Measurements from ENCODE around the gene ADGRV1. TPM values are rescaled to one million over a fixed set of nuclear protein-coding genes. Genes with fewer than 3 reads are reported as not detected.
A peak's percentile ranks its signal among the peaks of the same experiment; 100 is the strongest.

The ADGRV1 gene
- total and polyA plus RNA-seq, 8 donors: 0.75 to 10.3 (median 4.0) TPM

- H3K9me3 ChIP-seq: peaks cover 0 to 10% (median 6%) of the 10 kb centered on the region in 4 donors
- no peak for TF ChIP-seq EP300 (IDR thresholded peaks at IDR 0.05)
- TF ChIP-seq POLR2AphosphoS5 (IDR thresholded peaks at IDR 0.05): no peak
- TF ChIP-seq, protein P1, sequence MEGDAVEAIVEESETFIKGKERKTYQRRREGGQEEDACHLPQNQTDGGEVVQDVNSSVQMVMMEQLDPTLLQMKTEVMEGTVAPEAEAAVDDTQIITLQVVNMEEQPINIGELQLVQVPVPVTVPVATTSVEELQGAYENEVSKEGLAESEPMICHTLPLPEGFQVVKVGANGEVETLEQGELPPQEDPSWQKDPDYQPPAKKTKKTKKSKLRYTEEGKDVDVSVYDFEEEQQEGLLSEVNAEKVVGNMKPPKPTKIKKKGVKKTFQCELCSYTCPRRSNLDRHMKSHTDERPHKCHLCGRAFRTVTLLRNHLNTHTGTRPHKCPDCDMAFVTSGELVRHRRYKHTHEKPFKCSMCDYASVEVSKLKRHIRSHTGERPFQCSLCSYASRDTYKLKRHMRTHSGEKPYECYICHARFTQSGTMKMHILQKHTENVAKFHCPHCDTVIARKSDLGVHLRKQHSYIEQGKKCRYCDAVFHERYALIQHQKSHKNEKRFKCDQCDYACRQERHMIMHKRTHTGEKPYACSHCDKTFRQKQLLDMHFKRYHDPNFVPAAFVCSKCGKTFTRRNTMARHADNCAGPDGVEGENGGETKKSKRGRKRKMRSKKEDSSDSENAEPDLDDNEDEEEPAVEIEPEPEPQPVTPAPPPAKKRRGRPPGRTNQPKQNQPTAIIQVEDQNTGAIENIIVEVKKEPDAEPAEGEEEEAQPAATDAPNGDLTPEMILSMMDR (IDR thresholded peaks at IDR 0.05): no peak
- TF ChIP-seq POLR2A (IDR thresholded peaks at IDR 0.05): no peak
- no peaks in the 10 kb centered on the region for H3K4me1 ChIP-seq
- H3K27ac ChIP-seq: no peak overlapping the region
- 82 to 97% (median 89%) methylated on average over 1 of the region's 1 CpG for WGBS, 5 donors
- no peak overlapping the region for H3K4me3 ChIP-seq
- H3K36me3 ChIP-seq: no peaks in the 10 kb centered on the region
- H3K27me3 ChIP-seq: no peaks in the 10 kb centered on the region
- no peak for DNase-seq
- intact Hi-C loops (cut with DNase I; ENCODE audit: low total_unique reads): no loop called here
These were observed 442.1 kb downstream of the ADGRV1 start for GRCh38 chr5:91000743-91001142.

- Histone ChIP-seq H3K27ac (no peak overlapping the region), H3K4me1 (peaks cover 0 to 4% (median 0%) of the 10 kb centered on the region in 4 donors), H3K9me3 (no peaks in the 10 kb centered on the region), H3K27me3 (no peaks in the 10 kb centered on the region), H3K4me3 (no peak overlapping the region), H3K36me3 (no peaks in the 10 kb centered on the region)
- 88 to 98% (median 95%) methylated on average over 2 of the region's 2 CpGs for WGBS, 5 donors
- intact Hi-C loops (cut with DNase I; ENCODE audit: low total_unique reads): no loop called here
- DNase-seq: no peak
- TF ChIP-seq EP300 (IDR thresholded peaks at IDR 0.05): no peak
- TF ChIP-seq, protein P1 (IDR thresholded peaks at IDR 0.05): no peak
- TF ChIP-seq POLR2AphosphoS5 (IDR thresholded peaks at IDR 0.05): no peak
- no peak for TF ChIP-seq POLR2A (IDR thresholded peaks at IDR 0.05)
These were observed 448.1 kb downstream of the ADGRV1 start for GRCh38 chr5:91006713-91007112.

GRCh38 chr5:91007251-91007650 is 448.7 kb downstream of the ADGRV1 start:
- Histone ChIP-seq H3K4me1 (peaks cover 0 to 4% (median 0%) of the 10 kb centered on the region in 4 donors), H3K27me3 (no peaks in the 10 kb centered on the region), H3K9me3 (no peaks in the 10 kb centered on the region), H3K36me3 (no peaks in the 10 kb centered on the region), H3K4me3 (no peak overlapping the region), H3K27ac (no peak overlapping the region)
- no peak for TF ChIP-seq POLR2AphosphoS5 (IDR thresholded peaks at IDR 0.05)
- TF ChIP-seq, protein P1 (IDR thresholded peaks at IDR 0.05): no peak
- no peak for TF ChIP-seq EP300 (IDR thresholded peaks at IDR 0.05)
- no peak for TF ChIP-seq POLR2A (IDR thresholded peaks at IDR 0.05)
- no peak for DNase-seq
- WGBS, 5 donors: 90 to 98% (median 97%) methylated on average over 1 of the region's 1 CpG
- intact Hi-C loops (cut with DNase I; ENCODE audit: low total_unique reads): no loop called here

- 46 to 64% (median 55%) methylated on average over 6 of the region's 6 CpGs for WGBS, 5 donors
- Histone ChIP-seq H3K9me3 (no peaks in the 10 kb centered on the region), H3K4me1 (peaks cover 0 to 4% (median 0%) of the 10 kb centered on the region in 4 donors), H3K27me3 (no peaks in the 10 kb centered on the region), H3K36me3 (no peaks in the 10 kb centered on the region), H3K27ac (peak overlapping the region in 1 of 5 donors; percentile 4), H3K4me3 (no peak overlapping the region)
- TF ChIP-seq POLR2AphosphoS5 (IDR thresholded peaks at IDR 0.05): no peak
- TF ChIP-seq EP300 (IDR thresholded peaks at IDR 0.05): no peak
- TF ChIP-seq, protein P1 (IDR thresholded peaks at IDR 0.05): no peak
- no peak for TF ChIP-seq POLR2A (IDR thresholded peaks at IDR 0.05)
- intact Hi-C loops (cut with DNase I; ENCODE audit: low total_unique reads): no loop called here
- DNase-seq: no peak
These were observed 449.3 kb downstream of the ADGRV1 start for GRCh38 chr5:91007780-91008402.

Measured in stomach (tissue), 9 donors.